ENCODE measurements around the gene CLPX. TPM values are rescaled to one million over a fixed set of nuclear protein-coding genes. Genes with fewer than 3 reads are reported as not detected.

Gene CLPX
- total RNA-seq, 6 experiments from 2014 or later: 57.6 to 80.9 (median 72.8) TPM

- Histone ChIP-seq H3K9me3 (no peaks in the 10 kb centered on the region), H3K27me3 (no peaks in the 10 kb centered on the region), H3K27ac (peak overlapping the region in 2 of 3 donors; percentile 75 to 98), H3K4me3 (no peak overlapping the region), H3K36me3 (peaks cover 0 to 46% (median 17%) of the 10 kb centered on the region in 4 donors), H3K4me1 (peaks cover 0 to 42% (median 4%) of the 10 kb centered on the region in 4 donors)
- WGBS (ENCODE audit: insufficient coverage, low coverage, low lambda C conversion rate, missing lambda C conversion rate): 31% methylated on average over 3 of the region's 3 CpGs
- ATAC-seq (peak in 3 of 4 donors; percentile 10 to 19 (median 18)), DNase-seq (no peak)
- TF ChIP-seq POLR2A (IDR thresholded peaks at IDR 0.05) (no peak), CTCF (IDR thresholded peaks at IDR 0.05) (no peak)
- intact Hi-C loops (cut with DNase I): no loop called here
Observed at GRCh38 chr15:65180167-65180566, 5.0 kb downstream of the CLPX start.

- peak in 1 of 4 donors; percentile 58 for ATAC-seq
- TF ChIP-seq CTCF (IDR thresholded peaks at IDR 0.05) (no peak), POLR2A (IDR thresholded peaks at IDR 0.05) (no peak)
- H3K4me1 ChIP-seq: peaks cover 0 to 48% (median 7%) of the 10 kb centered on the region in 4 donors
- H3K4me3 ChIP-seq: no peak overlapping the region
- WGBS (ENCODE audit: insufficient coverage, low coverage, low lambda C conversion rate, missing lambda C conversion rate): 31% methylated on average over 1 of the region's 1 CpG
- peaks cover 0 to 53% (median 17%) of the 10 kb centered on the region in 4 donors for H3K36me3 ChIP-seq
- peak overlapping the region in 1 of 3 donors; percentile 9 for H3K27ac ChIP-seq
- no peaks in the 10 kb centered on the region for H3K27me3 ChIP-seq
- H3K9me3 ChIP-seq: no peaks in the 10 kb centered on the region
- intact Hi-C loops (cut with DNase I): no loop called here
- no peak for DNase-seq
Observed at GRCh38 chr15:65177901-65178300, 7.2 kb downstream of the CLPX start.

GRCh38 chr15:65176056-65176455 lies 9.1 kb downstream of the CLPX start:
- Histone ChIP-seq H3K36me3 (peaks cover 0 to 61% (median 18%) of the 10 kb centered on the region in 4 donors), H3K27me3 (no peaks in the 10 kb centered on the region), H3K9me3 (no peaks in the 10 kb centered on the region), H3K4me1 (peaks cover 0 to 48% (median 13%) of the 10 kb centered on the region in 4 donors), H3K4me3 (no peak overlapping the region), H3K27ac (peak overlapping the region in 1 of 3 donors; percentile 11)
- ATAC-seq (no peak), DNase-seq (no peak)
- intact Hi-C loops (cut with DNase I): no loop called here
- TF ChIP-seq POLR2A (IDR thresholded peaks at IDR 0.05) (no peak), CTCF (IDR thresholded peaks at IDR 0.05) (no peak)

GRCh38 chr15:65175511-65175910 lies 9.6 kb downstream of the CLPX start:
- H3K9me3 ChIP-seq: no peaks in the 10 kb centered on the region
- peaks cover 0 to 48% (median 14%) of the 10 kb centered on the region in 4 donors for H3K4me1 ChIP-seq
- TF ChIP-seq CTCF (IDR thresholded peaks at IDR 0.05) (no peak), POLR2A (IDR thresholded peaks at IDR 0.05) (no peak)
- H3K27me3 ChIP-seq: no peaks in the 10 kb centered on the region
- intact Hi-C loops (cut with DNase I): no loop called here
- no peak for ATAC-seq
- peak overlapping the region in 1 of 3 donors; percentile 11 for H3K27ac ChIP-seq
- 71% methylated on average over 5 of the region's 5 CpGs for WGBS (ENCODE audit: insufficient coverage, low coverage, low lambda C conversion rate, missing lambda C conversion rate)
- H3K4me3 ChIP-seq: no peak overlapping the region
- peaks cover 0 to 61% (median 19%) of the 10 kb centered on the region in 4 donors for H3K36me3 ChIP-seq
- no peak for DNase-seq

- H3K27ac ChIP-seq: peak overlapping the region in 1 of 3 donors; percentile 91
- no peaks in the 10 kb centered on the region for H3K27me3 ChIP-seq
- no peak for ATAC-seq
- intact Hi-C loops (cut with DNase I): no loop called here
- no peak for TF ChIP-seq POLR2A (IDR thresholded peaks at IDR 0.05)
- TF ChIP-seq CTCF (IDR thresholded peaks at IDR 0.05): no peak
- DNase-seq: no peak
- H3K9me3 ChIP-seq: no peaks in the 10 kb centered on the region
- 99% methylated on average over 5 of the region's 5 CpGs for WGBS (ENCODE audit: insufficient coverage, low coverage, low lambda C conversion rate, missing lambda C conversion rate)
- peaks cover 0 to 47% (median 12%) of the 10 kb centered on the region in 4 donors for H3K4me1 ChIP-seq
- H3K36me3 ChIP-seq: peaks cover 0 to 63% (median 23%) of the 10 kb centered on the region in 4 donors
- H3K4me3 ChIP-seq: no peak overlapping the region
Observed at GRCh38 chr15:65174509-65174908, 10.6 kb downstream of the CLPX start.

Measured in right lobe of liver (tissue), 6 donors.